ENCODE data around the gene AQP3.
"Not testable (repeated sequence)": the region's sequence is repeated elsewhere in the genome, so short reads cannot be mapped to it uniquely, and the experiment has no call there.

AQP3 gene

GRCh38 chr9:33446946-33447798 lies at the start of gene AQP3:
Gene AQP3 (minus strand): TSS chr9:33447593. CDS start chr9:33447530, 63 bp downstream.
- peaks cover 18% of the 10 kb centered on the region for H3K36me3 Mint-ChIP-seq (ENCODE audit: low read depth)
- H3K4me1 Mint-ChIP-seq (ENCODE audit: low read depth) = peaks cover 37% of the 10 kb centered on the region
- H3K9me3 Mint-ChIP-seq = no peaks in the 10 kb centered on the region
- H3K4me3 Mint-ChIP-seq = peak within 1 kb of the TSS; percentile 89
- peak within 1 kb of the TSS; percentile 95 for H3K27ac Mint-ChIP-seq
- DNase-seq (ENCODE audit: low spot score) = peak; percentile 69
- H3K27me3 Mint-ChIP-seq (ENCODE audit: low read depth) = peaks cover 2% of the 10 kb centered on the region

GRCh38 chr9:33493819-33494218 lies 46.4 kb upstream of the AQP3 start:
- H3K36me3 Mint-ChIP-seq (ENCODE audit: low read depth); H3K4me1 Mint-ChIP-seq (ENCODE audit: low read depth); H3K4me3 Mint-ChIP-seq; H3K9me3 Mint-ChIP-seq; H3K27ac Mint-ChIP-seq; DNase-seq (ENCODE audit: low spot score): not testable (repeated sequence)
- peaks cover 14% of the 10 kb centered on the region for H3K27me3 Mint-ChIP-seq (ENCODE audit: low read depth)

- Mint-ChIP-seq H3K9me3 (no peaks in the 10 kb centered on the region), H3K27me3 (ENCODE audit: low read depth) (peaks cover 8% of the 10 kb centered on the region), H3K4me3 (no peak overlapping the region), H3K4me1 (ENCODE audit: low read depth) (no peaks in the 10 kb centered on the region), H3K36me3 (ENCODE audit: low read depth) (no peaks in the 10 kb centered on the region), H3K27ac (no peak overlapping the region)
- no peak for DNase-seq (ENCODE audit: low spot score)
Measured at GRCh38 chr9:33489066-33489465, 41.7 kb upstream of the AQP3 start.

- H3K9me3 Mint-ChIP-seq; H3K27me3 Mint-ChIP-seq (ENCODE audit: low read depth); H3K27ac Mint-ChIP-seq; H3K4me3 Mint-ChIP-seq; H3K4me1 Mint-ChIP-seq (ENCODE audit: low read depth); DNase-seq (ENCODE audit: low spot score); H3K36me3 Mint-ChIP-seq (ENCODE audit: low read depth): not testable (repeated sequence)
Measured at GRCh38 chr9:33485312-33485711, 37.9 kb upstream of the AQP3 start.

GRCh38 chr9:33480976-33481375 lies 33.6 kb upstream of the AQP3 start:
- Mint-ChIP-seq H3K36me3 (ENCODE audit: low read depth) (no peaks in the 10 kb centered on the region), H3K4me1 (ENCODE audit: low read depth) (no peaks in the 10 kb centered on the region), H3K4me3 (no peak overlapping the region), H3K27ac (no peak overlapping the region), H3K27me3 (ENCODE audit: low read depth) (no peaks in the 10 kb centered on the region), H3K9me3 (no peaks in the 10 kb centered on the region)
- DNase-seq (ENCODE audit: low spot score) = no peak

DNA sequence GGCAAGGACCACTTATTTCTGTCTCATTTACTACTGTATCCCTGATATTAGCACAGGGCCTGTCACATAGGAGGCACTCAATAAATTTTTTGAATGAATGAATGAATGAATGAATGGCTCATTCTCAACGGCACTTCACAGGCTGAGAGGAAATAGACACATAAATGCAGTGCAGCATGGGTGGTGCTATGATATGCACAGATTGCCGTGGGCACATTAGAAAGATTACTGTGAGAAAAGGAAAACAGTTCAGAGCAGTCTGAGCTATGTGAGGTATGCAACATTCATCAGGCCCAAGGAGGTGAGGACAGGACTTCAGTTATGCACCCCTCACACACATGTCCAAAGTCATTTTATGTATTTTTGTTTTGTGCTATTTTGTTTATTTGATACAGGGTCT lies 32.7 kb upstream of the AQP3 start:
- Mint-ChIP-seq H3K9me3 (no peaks in the 10 kb centered on the region), H3K27me3 (ENCODE audit: low read depth) (no peaks in the 10 kb centered on the region), H3K27ac (no peak overlapping the region), H3K36me3 (ENCODE audit: low read depth) (no peaks in the 10 kb centered on the region), H3K4me1 (ENCODE audit: low read depth) (no peaks in the 10 kb centered on the region), H3K4me3 (no peak overlapping the region)
- no peak for DNase-seq (ENCODE audit: low spot score)

DNA sequence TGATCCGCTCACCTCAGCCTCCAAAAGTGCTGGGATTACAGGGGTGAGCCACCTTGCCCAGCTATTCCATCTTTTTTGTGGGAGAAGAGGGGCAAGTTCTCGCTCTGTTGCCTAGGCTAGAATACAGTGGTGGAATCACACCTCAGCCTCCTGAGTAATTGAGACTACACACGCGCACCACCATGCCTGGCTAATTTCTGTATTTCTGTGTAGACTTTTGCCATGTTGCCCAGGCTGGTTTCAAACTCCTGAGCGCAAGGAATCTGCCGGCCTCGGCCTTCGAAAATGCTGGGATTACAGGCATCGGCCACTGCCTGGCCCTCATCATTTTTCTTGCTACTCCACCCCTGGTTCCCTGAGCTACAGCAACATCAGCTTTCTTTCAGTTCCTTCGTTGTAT lies 29.1 kb upstream of the AQP3 start:
- Mint-ChIP-seq H3K27me3 (ENCODE audit: low read depth) (no peaks in the 10 kb centered on the region), H3K9me3 (no peaks in the 10 kb centered on the region)

DNA sequence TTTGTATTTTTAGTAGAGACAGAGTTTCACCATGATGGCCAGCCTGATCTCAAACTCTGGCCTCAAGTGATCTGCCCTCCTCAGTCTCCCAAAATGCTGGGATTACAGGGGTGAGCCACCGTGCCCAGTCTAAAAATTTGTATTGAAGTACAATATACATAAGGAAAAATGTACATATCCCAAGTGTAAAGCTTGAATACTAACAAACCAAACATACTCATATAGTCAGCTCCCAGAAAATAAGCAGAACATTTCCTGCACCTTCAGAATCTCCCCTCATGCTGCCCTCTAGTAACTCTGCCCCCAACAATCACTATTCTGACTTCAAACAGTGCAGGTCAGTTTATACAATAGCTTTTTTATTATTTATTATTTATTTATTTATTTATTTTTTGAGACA lies 28.0 kb upstream of the AQP3 start:
- Mint-ChIP-seq H3K4me1 (ENCODE audit: low read depth) (peaks cover 14% of the 10 kb centered on the region), H3K36me3 (ENCODE audit: low read depth) (peaks cover 10% of the 10 kb centered on the region), H3K4me3 (no peak overlapping the region), H3K27ac (no peak overlapping the region), H3K27me3 (ENCODE audit: low read depth) (no peaks in the 10 kb centered on the region), H3K9me3 (no peaks in the 10 kb centered on the region)
- no peak for DNase-seq (ENCODE audit: low spot score)

More for the DNA sequence above, 29.1 kb upstream of the AQP3 start:
- Mint-ChIP-seq H3K27ac (no peak overlapping the region), H3K4me3 (no peak overlapping the region), H3K4me1 (ENCODE audit: low read depth) (peaks cover 11% of the 10 kb centered on the region), H3K36me3 (ENCODE audit: low read depth) (peaks cover 6% of the 10 kb centered on the region)
- no peak for DNase-seq (ENCODE audit: low spot score)

DNA sequence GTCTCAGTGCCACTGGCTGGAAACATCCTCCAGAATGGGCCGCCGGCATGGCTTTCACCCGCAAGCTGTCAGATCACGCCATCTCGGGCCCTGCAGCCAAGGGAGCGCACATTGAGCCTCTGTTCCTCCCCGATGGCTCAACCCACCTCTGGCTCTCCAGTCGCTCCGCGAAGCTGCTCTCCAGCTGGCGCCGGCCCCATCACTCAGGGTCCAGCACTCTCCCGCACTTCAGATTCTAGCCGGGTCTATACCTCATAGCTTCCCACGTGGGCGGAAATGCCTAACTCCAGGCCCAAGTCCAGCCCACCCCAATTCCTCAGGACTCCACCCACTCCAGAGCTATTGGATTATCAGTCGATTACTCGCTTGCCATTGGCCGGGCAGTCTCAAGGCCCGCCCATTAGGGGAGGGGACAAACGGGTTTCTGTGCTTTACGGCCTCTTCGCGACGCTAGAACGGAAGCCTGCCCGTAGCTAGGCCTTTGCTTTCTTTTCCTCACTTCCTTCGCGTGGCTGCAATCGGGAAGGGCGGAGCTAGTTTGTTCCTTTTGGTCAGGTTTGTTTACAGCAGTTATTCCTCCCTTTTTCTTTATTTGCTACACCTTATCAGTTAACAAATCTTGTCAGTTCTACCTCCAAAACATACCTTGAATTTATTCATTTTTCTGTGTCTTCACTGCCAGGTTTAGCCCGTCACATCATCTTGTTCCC lies 26.4 kb upstream of the AQP3 start, which contains the start of gene NOL6:
Gene NOL6 (minus strand): TSS at position 282 of the 710 bp plus-strand sequence. CDS start 82 bp downstream, at position 200.
- peaks cover 15% of the 10 kb centered on the region for H3K4me1 Mint-ChIP-seq (ENCODE audit: low read depth)
- H3K27ac Mint-ChIP-seq = peak within 1 kb of the TSS; percentile 91
- H3K27me3 Mint-ChIP-seq (ENCODE audit: low read depth) = no peaks in the 10 kb centered on the region
- peak within 1 kb of the TSS; percentile 94 for H3K4me3 Mint-ChIP-seq
- DNase-seq (ENCODE audit: low spot score) = peak; percentile 97
- peaks cover 20% of the 10 kb centered on the region for H3K36me3 Mint-ChIP-seq (ENCODE audit: low read depth)
- no peaks in the 10 kb centered on the region for H3K9me3 Mint-ChIP-seq

- Mint-ChIP-seq H3K27me3 (ENCODE audit: low read depth) (no peaks in the 10 kb centered on the region), H3K36me3 (ENCODE audit: low read depth) (peaks cover 23% of the 10 kb centered on the region), H3K27ac (peak overlapping the region; percentile 91), H3K9me3 (no peaks in the 10 kb centered on the region), H3K4me1 (ENCODE audit: low read depth) (peaks cover 15% of the 10 kb centered on the region), H3K4me3 (peak overlapping the region; percentile 94)
- no peak for DNase-seq (ENCODE audit: low spot score)
Measured at GRCh38 chr9:33472881-33473615, 25.7 kb upstream of the AQP3 start.

- peaks cover 27% of the 10 kb centered on the region for H3K36me3 Mint-ChIP-seq (ENCODE audit: low read depth)
- H3K27me3 Mint-ChIP-seq (ENCODE audit: low read depth) = no peaks in the 10 kb centered on the region
- peaks cover 15% of the 10 kb centered on the region for H3K4me1 Mint-ChIP-seq (ENCODE audit: low read depth)
- peak overlapping the region; percentile 94 for H3K4me3 Mint-ChIP-seq
- no peak overlapping the region for H3K27ac Mint-ChIP-seq
- no peaks in the 10 kb centered on the region for H3K9me3 Mint-ChIP-seq
- no peak for DNase-seq (ENCODE audit: low spot score)
Measured at GRCh38 chr9:33472171-33472880, 24.9 kb upstream of the AQP3 start.

GRCh38 chr9:33471361-33471760 lies 24.0 kb upstream of the AQP3 start:
- Mint-ChIP-seq H3K4me3 (no peak overlapping the region), H3K36me3 (ENCODE audit: low read depth) (peaks cover 29% of the 10 kb centered on the region), H3K27me3 (ENCODE audit: low read depth) (no peaks in the 10 kb centered on the region), H3K9me3 (no peaks in the 10 kb centered on the region), H3K4me1 (ENCODE audit: low read depth) (peaks cover 15% of the 10 kb centered on the region), H3K27ac (no peak overlapping the region)
- DNase-seq (ENCODE audit: low spot score) = no peak

DNA sequence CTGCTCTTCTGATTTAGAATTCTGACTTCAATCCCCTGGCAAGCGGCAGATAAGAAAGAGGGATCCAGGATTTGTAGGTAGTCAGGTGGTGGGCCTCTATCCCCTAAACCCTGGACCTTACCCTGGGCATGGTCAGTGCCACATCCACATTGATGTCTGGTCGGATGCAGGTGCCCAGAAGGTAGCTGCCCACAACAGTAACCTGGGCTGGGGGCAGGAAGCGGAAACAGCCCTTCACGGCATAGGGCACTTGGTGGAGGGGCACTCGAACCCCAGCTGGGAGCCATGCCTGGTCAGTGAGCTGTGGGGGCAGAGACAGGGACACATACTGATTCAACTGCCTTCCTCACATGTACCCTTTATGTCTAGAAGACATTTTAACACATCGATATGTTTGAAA lies 22.5 kb upstream of the AQP3 start:
- H3K4me1 Mint-ChIP-seq (ENCODE audit: low read depth) = peaks cover 15% of the 10 kb centered on the region
- H3K27me3 Mint-ChIP-seq (ENCODE audit: low read depth) = no peaks in the 10 kb centered on the region
- no peak overlapping the region for H3K4me3 Mint-ChIP-seq
- DNase-seq (ENCODE audit: low spot score) = no peak
- peaks cover 36% of the 10 kb centered on the region for H3K36me3 Mint-ChIP-seq (ENCODE audit: low read depth)
- H3K9me3 Mint-ChIP-seq = no peaks in the 10 kb centered on the region
- H3K27ac Mint-ChIP-seq = no peak overlapping the region
